Measurements from ENCODE around the gene AKAP4. TPM values are rescaled to one million over a fixed set of nuclear protein-coding genes. Genes with fewer than 3 reads are reported as not detected.

AKAP4 gene, protein sequence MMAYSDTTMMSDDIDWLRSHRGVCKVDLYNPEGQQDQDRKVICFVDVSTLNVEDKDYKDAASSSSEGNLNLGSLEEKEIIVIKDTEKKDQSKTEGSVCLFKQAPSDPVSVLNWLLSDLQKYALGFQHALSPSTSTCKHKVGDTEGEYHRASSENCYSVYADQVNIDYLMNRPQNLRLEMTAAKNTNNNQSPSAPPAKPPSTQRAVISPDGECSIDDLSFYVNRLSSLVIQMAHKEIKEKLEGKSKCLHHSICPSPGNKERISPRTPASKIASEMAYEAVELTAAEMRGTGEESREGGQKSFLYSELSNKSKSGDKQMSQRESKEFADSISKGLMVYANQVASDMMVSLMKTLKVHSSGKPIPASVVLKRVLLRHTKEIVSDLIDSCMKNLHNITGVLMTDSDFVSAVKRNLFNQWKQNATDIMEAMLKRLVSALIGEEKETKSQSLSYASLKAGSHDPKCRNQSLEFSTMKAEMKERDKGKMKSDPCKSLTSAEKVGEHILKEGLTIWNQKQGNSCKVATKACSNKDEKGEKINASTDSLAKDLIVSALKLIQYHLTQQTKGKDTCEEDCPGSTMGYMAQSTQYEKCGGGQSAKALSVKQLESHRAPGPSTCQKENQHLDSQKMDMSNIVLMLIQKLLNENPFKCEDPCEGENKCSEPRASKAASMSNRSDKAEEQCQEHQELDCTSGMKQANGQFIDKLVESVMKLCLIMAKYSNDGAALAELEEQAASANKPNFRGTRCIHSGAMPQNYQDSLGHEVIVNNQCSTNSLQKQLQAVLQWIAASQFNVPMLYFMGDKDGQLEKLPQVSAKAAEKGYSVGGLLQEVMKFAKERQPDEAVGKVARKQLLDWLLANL
- total RNA-seq, result not detected

- DNase-seq, result no peak
These were observed at the start of gene AKAP4 for GRCh38 chrX:50200907-50201306. Gene AKAP4 (minus strand): TSS chrX:50201007. CDS start chrX:50200889, 118 bp downstream.

- no peak for DNase-seq
These were observed 10.7 kb upstream of the AKAP4 start for GRCh38 chrX:50211510-50211909.

- no peak for DNase-seq
These were observed 5.9 kb upstream of the AKAP4 start for GRCh38 chrX:50206753-50207152.

- peak; percentile 39 for DNase-seq
These were observed 3.6 kb upstream of the AKAP4 start, which contains the start of gene CCNB3 for GRCh38 chrX:50204364-50204899. Gene CCNB3 (plus strand): TSS chrX:50204765. CDS start chrX:50285164, 80,399 bp downstream.

- no peak for DNase-seq
These were observed 1.7 kb upstream of the AKAP4 start for GRCh38 chrX:50202539-50202938.

- DNase-seq, result no peak
These were observed 2.5 kb downstream of the AKAP4 start for GRCh38 chrX:50198348-50198747.

DNA sequence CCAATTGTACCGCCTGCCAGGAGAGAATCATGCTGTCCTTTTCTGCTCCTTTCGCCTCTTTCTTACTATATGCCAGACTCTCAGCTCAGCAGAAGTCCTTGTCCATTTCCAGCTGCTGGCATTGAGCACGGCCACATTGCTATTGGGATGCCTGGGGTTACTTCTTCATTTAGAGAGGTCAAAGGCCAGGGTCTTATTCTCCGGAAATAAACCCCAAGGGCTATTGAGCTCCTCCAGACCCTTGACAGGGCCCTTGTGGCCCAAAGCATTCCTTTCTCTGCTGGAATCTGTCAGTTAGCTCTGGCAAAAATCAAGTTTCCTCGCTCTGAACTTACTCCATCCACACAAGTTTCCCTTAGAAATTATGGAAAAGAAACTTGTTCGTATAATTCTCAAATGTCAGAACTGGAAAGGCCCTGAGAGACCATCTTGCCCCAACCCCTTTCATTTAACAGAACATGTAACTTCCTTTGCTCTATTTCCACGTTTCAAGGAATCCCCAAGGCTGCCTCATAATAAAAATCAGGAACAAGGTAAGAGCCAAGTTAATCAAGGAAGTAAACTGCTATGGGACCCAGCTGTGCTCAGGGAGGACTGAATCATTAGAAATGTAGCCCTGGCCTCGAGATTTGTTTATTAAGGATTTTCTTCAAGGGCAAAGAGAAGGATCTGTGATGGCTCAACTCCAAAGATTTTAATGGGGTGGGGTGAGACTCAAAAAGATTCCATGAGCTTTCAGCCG is 11.8 kb downstream of the AKAP4 start:
- no peak for DNase-seq

DNA sequence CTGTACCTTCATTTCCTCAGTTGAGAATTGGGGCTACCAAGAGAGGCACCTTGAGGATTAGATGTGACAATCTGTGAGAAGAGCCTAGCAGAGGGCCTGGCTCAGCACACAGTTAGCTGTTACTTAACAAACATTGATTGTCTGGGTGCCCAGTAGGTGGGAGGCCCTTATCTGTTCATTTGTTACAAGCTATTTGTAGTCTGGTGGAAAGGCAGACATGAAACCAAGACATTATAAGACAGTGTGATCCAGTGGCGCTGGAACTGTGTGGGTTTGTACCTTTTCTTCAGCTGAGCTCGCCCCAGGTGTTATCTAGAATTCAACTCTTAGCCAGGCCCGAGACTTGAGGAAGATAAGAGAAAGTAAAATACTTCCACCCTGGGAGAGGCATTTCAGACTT is 16.9 kb downstream of the AKAP4 start:
- no peak for DNase-seq

DNA sequence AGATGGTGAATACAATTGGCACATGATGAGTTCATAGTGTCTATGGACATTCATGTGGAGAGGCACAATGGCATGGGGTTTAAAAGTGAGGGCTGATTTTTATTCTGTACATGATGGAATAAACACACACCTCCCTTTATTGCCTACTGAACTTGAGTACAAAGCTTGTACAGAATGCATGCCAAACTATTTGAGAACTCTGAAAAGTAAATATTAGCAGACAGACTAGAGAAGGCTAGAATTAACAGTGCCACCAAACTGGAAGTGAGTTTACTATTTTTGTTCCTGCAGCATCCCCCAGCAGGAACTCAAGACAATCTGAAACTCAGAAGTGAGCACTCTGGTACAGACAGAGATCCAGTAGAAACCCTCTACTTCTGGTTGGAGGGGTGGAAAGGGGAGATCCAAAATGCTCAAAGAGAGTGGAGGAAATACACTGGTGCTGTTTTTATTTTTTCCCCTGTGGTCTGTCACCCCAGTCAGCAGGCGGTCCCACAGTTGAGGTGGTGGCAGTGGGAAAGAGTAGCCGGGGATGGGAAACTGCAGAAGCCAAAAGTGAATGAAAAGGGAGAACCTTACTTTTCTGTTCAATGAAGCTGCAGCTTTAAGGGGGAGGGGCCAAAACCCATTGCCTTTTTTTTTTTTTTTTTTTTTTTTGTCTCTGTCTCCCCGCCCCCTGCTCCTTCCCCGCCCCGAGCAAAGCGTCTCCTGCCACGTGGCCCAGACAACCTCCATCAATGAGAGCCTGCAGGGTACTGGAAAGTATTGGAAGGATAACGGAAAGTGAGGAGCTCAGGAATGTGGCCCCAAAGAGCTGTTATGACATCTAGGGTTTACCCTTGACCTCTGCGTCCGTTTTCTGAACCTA is 20.5 kb downstream of the AKAP4 start:
- no peak for DNase-seq

- no peak for DNase-seq
These were observed 31.1 kb downstream of the AKAP4 start for GRCh38 chrX:50169717-50170116.

- no peak for DNase-seq
These were observed 32.5 kb downstream of the AKAP4 start for GRCh38 chrX:50168241-50168687.

DNA sequence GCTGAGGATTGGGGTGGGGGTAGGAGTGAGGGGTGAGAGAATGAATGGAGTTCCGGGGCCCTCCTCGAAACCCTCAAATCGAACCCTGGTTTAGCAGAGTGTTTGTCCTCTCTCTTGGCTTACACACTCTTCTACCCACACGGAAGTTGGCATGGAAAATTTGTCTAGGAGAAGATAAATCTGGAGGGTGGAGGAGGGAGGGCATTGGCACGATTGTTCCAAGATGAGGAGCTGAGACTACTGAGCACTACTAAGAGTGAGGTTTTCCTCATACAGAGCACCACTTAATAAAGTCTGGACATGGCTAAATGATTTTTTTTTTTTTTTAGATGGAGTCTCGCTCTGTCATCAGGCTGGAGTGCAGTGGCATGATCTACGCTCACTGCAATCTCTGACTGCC is 33.4 kb downstream of the AKAP4 start:
- no peak for DNase-seq

DNA sequence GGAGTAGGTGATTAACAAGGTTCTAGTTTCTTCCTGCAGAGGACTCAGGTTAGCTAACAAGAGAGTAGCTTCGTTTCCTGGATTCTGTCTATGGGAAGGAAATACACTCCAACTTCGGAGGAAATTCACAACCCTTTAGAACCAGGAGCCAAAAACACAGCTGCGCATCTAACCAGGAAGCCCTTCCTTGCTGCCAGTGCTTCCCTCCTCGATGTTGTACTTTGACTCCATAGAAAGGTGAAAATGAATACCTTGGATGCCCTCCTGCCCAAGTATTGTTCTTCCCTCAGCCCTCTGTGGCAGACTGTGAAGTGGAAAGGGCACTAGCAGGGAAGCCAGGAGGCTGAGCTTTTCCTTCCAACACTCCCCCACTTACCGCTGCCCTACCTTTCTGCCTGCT is 35.1 kb downstream of the AKAP4 start:
- DNase-seq, result no peak

DNA sequence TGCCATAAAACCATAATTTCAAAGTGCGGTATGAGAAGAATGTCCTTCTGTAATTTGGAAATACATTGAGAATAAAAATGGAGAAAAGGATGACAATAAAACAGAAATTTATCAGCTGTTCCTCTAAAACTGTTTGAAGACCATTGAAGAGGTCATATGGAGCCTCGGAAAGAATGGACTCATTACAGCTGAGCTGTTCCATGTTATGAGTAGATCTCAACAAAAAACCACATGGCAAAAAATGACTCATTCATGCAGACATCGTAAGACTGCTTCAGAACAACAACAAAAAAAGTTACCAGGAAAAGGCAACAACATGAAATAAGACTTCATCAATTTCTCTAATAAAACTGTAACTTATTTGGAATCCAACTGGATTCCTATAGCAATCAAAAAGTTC is 39.7 kb downstream of the AKAP4 start:
- no peak for DNase-seq

GRCh38 chrX:50158593-50158992 is 42.2 kb downstream of the AKAP4 start:
- no peak for DNase-seq

- no peak for DNase-seq
These were observed 43.2 kb downstream of the AKAP4 start for GRCh38 chrX:50157545-50158135.

- DNase-seq, result no peak
These were observed 46.4 kb downstream of the AKAP4 start for GRCh38 chrX:50154429-50154828.

DNA sequence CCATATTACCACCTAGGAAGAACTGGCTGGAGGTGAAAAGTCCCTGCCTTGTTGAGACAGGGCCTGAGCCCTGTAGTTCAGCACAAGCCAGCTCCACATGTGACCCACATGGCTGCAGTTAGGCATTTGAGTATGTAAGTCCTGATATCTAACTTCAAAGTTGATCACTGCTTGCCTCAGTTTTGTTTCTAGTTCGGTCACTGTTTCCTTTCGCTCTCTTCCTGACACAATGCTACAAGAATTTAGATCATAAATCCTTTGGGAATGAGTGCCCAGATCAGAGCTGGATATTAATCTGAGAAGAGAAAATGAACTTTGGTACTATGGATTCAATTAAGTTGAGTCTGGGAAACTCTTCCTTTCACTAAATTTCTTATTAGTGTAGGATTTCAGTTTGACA is 48.4 kb downstream of the AKAP4 start:
- no peak for DNase-seq

DNA sequence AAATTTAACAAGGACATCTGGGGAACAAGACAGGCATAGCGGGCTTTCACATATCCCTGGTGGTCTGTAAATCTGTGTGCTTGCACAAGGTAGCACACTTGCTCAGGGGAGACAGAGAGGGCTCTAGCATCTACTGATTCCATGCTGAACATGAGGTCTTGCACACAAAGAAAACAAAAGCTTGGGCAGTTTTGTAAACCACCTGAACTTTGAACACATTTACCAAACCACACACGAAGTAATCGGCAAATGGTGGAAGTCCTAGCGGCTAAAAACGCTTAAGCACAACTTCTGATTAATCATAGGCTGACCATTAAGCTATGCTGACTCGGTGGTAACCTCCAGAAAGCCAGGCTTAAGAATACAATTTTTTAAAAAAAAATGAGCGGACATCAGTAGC is 52.8 kb downstream of the AKAP4 start:
- no peak for DNase-seq
